Duodenal mucosa (tissue), 2 donors: ENCODE measurements around the gene METTL21A.

Source experiments
- H3K27ac ChIP-seq: one replicate; pipeline ENCODE4 v1.7.0; 2013; ENCODE audit warnings: low read depth, low read length
- H3K27me3 ChIP-seq, 2 donors: one replicate each; pipeline ENCODE4 v1.7.0; 2013; ENCODE audit warnings: low read length in 2 of 2, control low read depth in 1 of 2; ENCODE audit not compliant: insufficient read depth in 2 of 2, control insufficient read depth in 1 of 2
- H3K36me3 ChIP-seq, 2 donors: one replicate each; pipeline ENCODE4 v1.7.0; 2013; ENCODE audit warnings: low read length in 2 of 2, control low read depth in 1 of 2; ENCODE audit not compliant: insufficient read depth in 2 of 2, control insufficient read depth in 1 of 2
- H3K4me1 ChIP-seq, 2 donors: one replicate each; pipeline ENCODE4 v1.7.0; 2013; ENCODE audit warnings: low read length in 2 of 2, control low read depth in 1 of 2; ENCODE audit not compliant: insufficient read depth in 2 of 2, control insufficient read depth in 1 of 2
- H3K4me3 ChIP-seq, 2 donors: one replicate each; pipeline ENCODE4 v1.7.0; 2013; ENCODE audit warnings: low read length in 2 of 2, low read depth in 1 of 2
- H3K9ac ChIP-seq, 2 donors: one replicate each; pipeline ENCODE4 v1.7.0; 2013; ENCODE audit warnings: low read length in 2 of 2, low read depth in 1 of 2
- H3K9me3 ChIP-seq, 2 donors: one replicate each; pipeline ENCODE4 v1.7.0; 2013; ENCODE audit warnings: low read length in 2 of 2, control low read depth in 1 of 2; ENCODE audit not compliant: control insufficient read depth in 1 of 2

METTL21A gene

GRCh38 chr2:207565736-207566500 lies 59.3 kb downstream of the METTL21A start:
- Histone ChIP-seq H3K9me3 (no peaks in the 10 kb centered on the region), H3K4me1 (no peaks in the 10 kb centered on the region), H3K27me3 (no peaks in the 10 kb centered on the region), H3K9ac (no peak overlapping the region), H3K4me3 (no peak overlapping the region), H3K36me3 (peaks cover 18 to 30% of the 10 kb centered on the region in 2 donors), H3K27ac (no peak overlapping the region)
